NCI-H1694 treated with DMSO at 0.1 percent for 48 hours (cell line): ENCODE results near the gene CMTM4.
"Not testable (repeated sequence)": the region's sequence is repeated elsewhere in the genome, so short reads cannot be mapped to it uniquely, and the experiment has no call there.

Source experiments
- DNase-seq: peaks from one replicate; lab custom pipeline; 2025; lab: John Stamatoyannopoulos, UW

CMTM4 gene

GRCh38 chr16:66641387-66641786, 55.2 kb downstream of the CMTM4 start:
- DNase-seq: no peak

GRCh38 chr16:66640724-66641314, 55.7 kb downstream of the CMTM4 start:
- DNase-seq: no peak

- DNase-seq: no peak
These were observed 57.3 kb downstream of the CMTM4 start for GRCh38 chr16:66639091-66639885.

DNA sequence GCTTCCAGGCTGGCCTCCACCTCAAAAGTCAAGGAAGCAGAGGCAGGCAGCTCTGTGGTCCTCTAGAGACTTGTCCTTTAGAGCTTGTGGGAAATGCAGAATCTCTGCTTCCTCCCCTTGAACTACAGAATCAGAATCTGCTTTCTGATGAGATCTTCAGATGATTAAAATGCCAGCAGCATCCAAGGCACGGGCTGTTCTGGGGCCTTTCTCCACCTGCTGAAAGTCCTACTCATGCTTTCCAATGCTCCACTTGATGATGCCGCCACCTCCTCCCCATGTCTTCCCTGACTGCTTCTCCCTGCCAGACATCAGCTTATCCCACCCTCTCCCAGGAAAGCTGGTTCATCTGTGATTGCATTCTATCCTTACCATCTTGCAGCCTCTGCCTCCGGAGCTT, 58.7 kb downstream of the CMTM4 start:
- DNase-seq: no peak

- no peak for DNase-seq
These were observed 60.3 kb downstream of the CMTM4 start for GRCh38 chr16:66636199-66636598.

GRCh38 chr16:66635406-66635805, 61.1 kb downstream of the CMTM4 start:
- no peak for DNase-seq

- no peak for DNase-seq
These were observed 61.9 kb downstream of the CMTM4 start for GRCh38 chr16:66634527-66635196.

GRCh38 chr16:66631558-66631957, 65.0 kb downstream of the CMTM4 start:
- not testable (repeated sequence) for DNase-seq

DNA sequence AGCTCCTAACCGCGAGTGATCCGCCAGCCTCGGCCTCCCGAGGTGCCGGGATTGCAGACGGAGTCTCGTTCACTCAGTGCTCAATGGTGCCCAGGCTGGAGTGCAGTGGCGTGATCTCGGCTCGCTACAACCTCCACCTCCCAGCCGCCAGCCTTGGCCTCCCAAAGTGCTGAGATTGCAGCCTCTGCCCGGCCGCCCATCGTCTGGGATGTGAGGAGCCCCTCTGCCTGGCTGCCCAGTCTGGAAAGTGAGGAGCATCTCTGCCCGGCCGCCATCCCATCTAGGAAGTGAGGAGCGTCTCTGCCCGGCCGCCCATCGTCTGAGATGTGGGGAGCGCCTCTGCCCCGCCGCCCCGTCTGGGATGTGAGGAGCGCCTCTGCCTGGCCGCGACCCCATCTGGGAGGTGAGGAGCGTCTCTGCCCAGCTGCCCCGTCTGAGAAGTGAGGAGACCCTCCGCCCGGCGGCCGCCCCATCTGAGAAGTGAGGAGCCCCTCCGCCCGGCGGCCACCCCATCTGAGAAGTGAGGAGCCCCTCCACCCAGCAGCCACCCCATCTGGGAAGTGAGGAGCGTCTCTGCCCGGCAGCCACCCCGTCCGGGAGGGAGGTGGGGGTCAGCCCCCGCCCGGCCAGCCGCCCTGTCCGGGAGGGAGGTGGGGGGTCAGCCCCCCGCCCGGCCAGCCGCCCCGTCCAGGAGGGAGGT, 65.8 kb downstream of the CMTM4 start:
- not testable (repeated sequence) for DNase-seq

- DNase-seq: no peak
These were observed 66.7 kb downstream of the CMTM4 start for GRCh38 chr16:66629856-66630255.

DNA sequence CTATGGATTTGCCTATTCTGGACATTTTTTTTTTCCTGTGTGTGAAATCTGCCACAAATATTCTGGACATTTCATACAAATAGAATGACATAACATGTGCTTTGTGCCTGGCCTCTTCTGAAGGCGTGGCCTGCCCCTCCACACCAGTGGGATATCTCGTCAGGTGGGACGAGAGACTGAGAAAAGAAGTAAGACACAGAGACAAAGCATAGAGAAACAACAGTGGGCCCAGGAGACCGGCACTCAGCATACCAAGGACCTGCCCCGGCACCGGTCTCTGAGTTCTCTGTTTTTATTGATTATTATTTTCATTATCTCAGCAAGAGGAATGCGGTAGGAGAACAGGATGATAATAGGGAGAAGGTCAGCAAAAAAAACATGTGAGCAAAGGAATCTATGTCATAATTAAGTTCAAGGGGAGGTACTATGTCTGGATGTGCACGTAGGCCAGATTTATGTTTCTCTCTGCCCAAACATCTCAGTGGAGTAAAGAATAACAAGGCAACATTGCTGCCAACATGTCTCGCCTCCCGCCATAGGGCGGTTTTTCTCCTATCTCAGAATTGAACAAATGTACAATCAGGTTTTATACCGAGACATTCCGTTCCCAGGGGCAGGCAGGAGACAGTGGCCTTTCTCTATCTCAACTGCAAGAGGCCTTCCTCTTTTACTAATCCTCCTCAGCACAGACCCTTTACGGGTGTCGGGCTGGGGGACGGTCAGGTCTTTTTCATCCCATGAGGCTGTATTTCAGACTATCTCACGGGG, 68.7 kb downstream of the CMTM4 start:
- DNase-seq: not testable (repeated sequence)

- no peak for DNase-seq
These were observed 72.8 kb downstream of the CMTM4 start for GRCh38 chr16:66623755-66624154.

GRCh38 chr16:66622863-66623262, 73.7 kb downstream of the CMTM4 start:
- DNase-seq: no peak

DNA sequence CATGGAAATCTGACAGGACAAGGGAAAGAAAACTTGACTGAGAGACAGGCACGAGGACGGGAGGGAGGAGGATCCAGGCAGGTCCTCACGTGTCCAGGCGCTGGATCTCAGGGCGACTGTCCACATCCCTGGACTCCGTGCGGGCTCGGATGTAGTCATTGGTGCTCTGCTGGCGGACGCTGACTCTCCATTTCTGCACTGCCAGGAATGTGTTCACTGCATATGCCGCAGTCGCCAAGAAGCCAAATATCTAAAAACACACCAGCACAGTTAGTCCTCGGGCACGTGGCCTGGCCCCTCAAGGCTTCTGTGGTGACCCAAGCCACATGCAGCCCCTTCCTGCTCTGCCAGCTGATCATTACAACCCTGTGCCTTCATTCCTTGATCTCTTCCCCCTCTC, 74.6 kb downstream of the CMTM4 start:
- no peak for DNase-seq

- no peak for DNase-seq
These were observed 76.1 kb downstream of the CMTM4 start for GRCh38 chr16:66620429-66620795.

GRCh38 chr16:66619534-66620428, 76.8 kb downstream of the CMTM4 start:
- DNase-seq: peak; percentile 2

DNA sequence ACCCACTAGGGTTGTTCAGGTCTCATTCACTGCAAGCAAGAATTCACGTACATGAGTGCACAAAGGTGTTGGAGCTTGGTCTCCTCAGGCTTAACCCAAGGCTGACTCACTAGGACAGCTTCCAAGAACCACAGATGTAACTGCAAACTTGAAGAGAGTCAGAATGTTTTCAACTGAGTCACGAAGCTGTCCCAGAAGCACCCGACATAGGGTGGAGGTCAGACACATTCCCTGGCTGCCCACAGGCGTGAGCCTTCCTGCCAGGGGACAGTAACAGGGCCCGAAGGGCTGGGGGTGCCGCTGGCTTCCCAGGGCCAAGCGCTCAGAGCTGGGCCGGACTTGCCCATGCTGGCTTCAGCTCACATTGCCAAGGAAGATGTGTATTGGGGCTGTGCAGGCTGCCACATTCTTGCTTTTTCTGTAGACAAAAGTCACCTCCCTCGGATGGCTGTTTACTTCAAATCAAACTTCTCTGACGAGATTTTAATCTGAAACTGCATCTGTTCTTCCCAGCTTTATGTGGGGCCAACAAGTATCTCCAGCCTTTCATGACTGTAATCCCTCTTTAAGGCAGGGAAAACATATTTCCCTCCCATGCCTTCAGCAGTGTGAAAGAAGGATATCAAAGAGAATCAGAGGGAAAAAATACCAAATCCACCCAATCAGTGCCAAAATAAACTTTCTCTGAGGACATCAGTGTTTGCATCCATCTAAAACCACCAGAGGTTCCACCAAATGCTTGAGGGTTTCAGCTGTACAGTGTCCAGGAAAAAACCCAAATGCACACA, 77.8 kb downstream of the CMTM4 start:
- DNase-seq: no peak

DNA sequence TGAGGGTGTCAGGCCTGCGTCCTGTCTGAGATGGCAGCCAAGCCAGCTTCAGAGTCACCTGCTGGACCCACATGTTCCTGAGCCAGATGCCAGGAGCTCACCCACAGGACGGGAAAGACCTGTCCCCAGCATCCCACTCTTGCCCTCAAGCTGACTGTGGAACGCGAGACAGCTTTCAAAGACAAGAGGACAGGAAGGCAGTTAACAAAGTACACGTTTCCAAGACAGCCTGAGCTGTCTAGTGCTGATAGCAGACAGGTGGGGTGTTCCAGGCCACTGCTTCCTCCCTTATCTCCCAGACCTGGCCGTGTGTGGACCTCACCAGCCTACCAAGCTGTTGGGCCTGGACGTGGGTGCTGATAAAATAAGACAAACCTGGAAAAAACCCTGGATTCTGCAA, 78.8 kb downstream of the CMTM4 start:
- DNase-seq: no peak

DNA sequence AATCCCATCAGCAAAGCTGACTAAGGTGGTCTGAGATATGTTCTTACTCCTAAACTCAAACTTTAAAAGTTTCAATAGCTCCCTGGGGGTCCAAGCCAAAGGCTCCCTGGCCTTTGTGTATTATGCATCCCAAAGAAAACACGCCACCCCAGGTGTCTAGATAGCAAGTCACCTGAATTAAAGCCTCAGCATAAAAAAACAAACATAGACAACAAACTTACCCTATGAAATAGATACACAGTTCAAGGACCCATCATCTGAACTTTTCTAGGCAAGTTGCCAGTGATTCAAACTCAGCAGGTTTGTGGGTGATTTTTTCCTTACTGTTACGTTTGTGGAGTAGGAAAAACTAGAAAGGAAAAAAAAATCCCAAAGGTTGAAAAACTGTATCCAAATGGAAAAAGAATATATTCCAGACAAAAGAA, 79.5 kb downstream of the CMTM4 start:
- DNase-seq: no peak

DNA sequence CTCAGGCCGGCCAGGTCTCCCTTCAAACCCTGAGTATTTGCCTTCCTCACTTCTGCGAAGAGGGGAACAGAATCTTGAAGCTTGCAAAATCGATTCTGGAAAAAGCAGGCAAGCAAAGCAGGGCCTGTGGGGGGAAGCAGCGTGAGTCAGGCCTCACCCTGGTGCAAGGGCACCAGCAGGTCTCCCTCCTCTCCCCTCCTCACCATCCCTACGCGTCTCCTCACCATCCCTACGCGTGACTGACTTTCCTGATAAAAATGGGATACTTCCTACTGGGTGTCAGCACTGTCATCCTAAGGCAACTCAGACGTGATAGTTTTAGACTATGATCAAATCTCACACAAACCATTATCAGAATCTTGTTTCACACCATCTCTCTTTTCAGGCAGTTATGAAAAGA, 80.0 kb downstream of the CMTM4 start:
- no peak for DNase-seq
